Renal cortex interstitium (tissue), 15 donors: ENCODE results near the gene CALML5. TPM values are rescaled to one million over a fixed set of nuclear protein-coding genes. Genes with fewer than 3 reads are reported as not detected.

Experiments used
- DNase-seq, 11 donors: peaks; one replicate each; pipeline ENCODE4 v3.0.0-alpha.2; 2013; ENCODE audit warnings: low read depth in 9 of 11, low spot score in 4 of 11; ENCODE audit errors: extremely low read depth in 1 of 11
- long read RNA-seq, 16 experiments: transcript quantifications; one replicate each; lab custom pipeline, GENCODE V29; 2026
- polyA plus RNA-seq, 3 donors: library from polyadenylated mRNA; unstranded; fragments of 120-200 nt; gene quantifications; one replicate each; pipeline ENCODE4 v1.2.1, GENCODE V29; 2013; ENCODE audit not compliant: insufficient read length in 3 of 3

The CALML5 gene
- not detected for polyA plus RNA-seq
- long read RNA-seq, donor 1: 0 reads
- long read RNA-seq, donor 2: 0 reads
- long read RNA-seq, donor 3, partial matches to known transcripts: 0 of 1 reads
- long read RNA-seq, donor 3, other reads (novel, unspliced or antisense): 0 of 1 reads
- long read RNA-seq, donor 4: 0 reads
- long read RNA-seq, donor 5: 0 reads
- long read RNA-seq, donor 6: 0 reads
- long read RNA-seq, donor 7: 0 reads
- long read RNA-seq, donor 8: 0 reads
- long read RNA-seq, donor 9: 0 reads
- long read RNA-seq, donor 10: 0 reads
- long read RNA-seq, donor 11: 0 reads
- long read RNA-seq, donor 12: 0 reads
- long read RNA-seq, donor 13: 0 reads
- long read RNA-seq, donor 14: 0 reads
- long read RNA-seq, donor 15: 0 reads
- long read RNA-seq, donor 16: 0 reads

GRCh38 chr10:5499493-5500140 is at the start of gene CALML5:
TSS of gene CALML5 (minus strand) at chr10:5499570. CDS start at chr10:5499438, 132 bp downstream.
- DNase-seq: no peak

- DNase-seq: peak in 2 of 11 donors; percentile 30 to 51
Observed at GRCh38 chr10:5547931-5548660, 48.7 kb upstream of the CALML5 start.

GRCh38 chr10:5547681-5547930 is 48.2 kb upstream of the CALML5 start:
- no peak for DNase-seq

- no peak for DNase-seq
Observed at GRCh38 chr10:5546891-5547680, 47.7 kb upstream of the CALML5 start.

- no peak for DNase-seq
Observed at GRCh38 chr10:5545778-5546710, 46.7 kb upstream of the CALML5 start.

GRCh38 chr10:5545426-5545777 is 46.0 kb upstream of the CALML5 start:
- DNase-seq: no peak

GRCh38 chr10:5545011-5545410 is 45.6 kb upstream of the CALML5 start:
- no peak for DNase-seq

- DNase-seq: no peak
Observed at GRCh38 chr10:5544216-5544805, 44.9 kb upstream of the CALML5 start.

- no peak for DNase-seq
Observed at GRCh38 chr10:5543623-5544022, 44.3 kb upstream of the CALML5 start.

- no peak for DNase-seq
Observed at GRCh38 chr10:5542100-5542499, 42.7 kb upstream of the CALML5 start.

GRCh38 chr10:5540891-5541290 is 41.5 kb upstream of the CALML5 start:
- DNase-seq: no peak

- no peak for DNase-seq
Observed at GRCh38 chr10:5540080-5540479, 40.7 kb upstream of the CALML5 start.

GRCh38 chr10:5538892-5539651 is 39.7 kb upstream of the CALML5 start:
- no peak for DNase-seq

- DNase-seq: no peak
Observed at GRCh38 chr10:5538446-5538845, 39.1 kb upstream of the CALML5 start.

- no peak for DNase-seq
Observed at GRCh38 chr10:5537684-5538083, 38.3 kb upstream of the CALML5 start.

GRCh38 chr10:5536486-5537081 is 37.2 kb upstream of the CALML5 start:
- no peak for DNase-seq
